Lung (tissue), 12 donors: Measurements from ENCODE around the gene ETS2. TPM values are rescaled to one million over a fixed set of nuclear protein-coding genes. Genes with fewer than 3 reads are reported as not detected.
A peak's percentile ranks its signal among the peaks of the same experiment; 100 is the strongest.

Experiments
- ATAC-seq: fragments of 200-7000 bp; cut with Tn5 transposase; one replicate; pipeline ENCODE4 v1.9.1; 2020; ENCODE audit warnings: moderate number of reproducible peaks; ENCODE audit not compliant: insufficient read depth, low FRiP score
- DNase-seq, 3 donors: peaks; one replicate each; pipeline ENCODE4 v3.0.0-alpha.2; 2013 to 2017
- H3K27ac ChIP-seq, 2 donors: one replicate each; pipeline ENCODE4 v1.5.1; 2013; ENCODE audit warnings: mild to moderate bottlenecking in 2 of 2, moderate library complexity in 2 of 2, control low read depth in 1 of 2, inconsistent platforms in 1 of 2, low read depth in 1 of 2, low read length in 1 of 2
- H3K27me3 ChIP-seq, 3 donors: one replicate each; pipeline ENCODE4 v1.5.1; 2013; ENCODE audit warnings: low read length in 2 of 3; ENCODE audit not compliant: control insufficient read depth in 3 of 3, insufficient read depth in 3 of 3
- H3K36me3 ChIP-seq, 4 donors: one replicate each; pipeline ENCODE4 v1.5.1; 2013; ENCODE audit warnings: low read length in 4 of 4, mild to moderate bottlenecking in 1 of 4, moderate library complexity in 1 of 4; ENCODE audit not compliant: control insufficient read depth in 4 of 4, insufficient read depth in 4 of 4
- H3K4me1 ChIP-seq, 5 donors: one replicate each; pipeline ENCODE4 v1.5.1; 2013; ENCODE audit warnings: low read length in 5 of 5, mild to moderate bottlenecking in 2 of 5, moderate library complexity in 1 of 5; ENCODE audit not compliant: control insufficient read depth in 5 of 5, insufficient read depth in 5 of 5
- H3K4me3 ChIP-seq: one replicate; pipeline ENCODE4 v1.5.1; 2013; ENCODE audit warnings: mild to moderate bottlenecking, control low read depth, moderate library complexity
- H3K9ac ChIP-seq, 2 donors: one replicate each; pipeline ENCODE4 v1.5.1; 2013; ENCODE audit warnings: low read length in 2 of 2, control low read depth in 1 of 2; ENCODE audit not compliant: insufficient read depth in 1 of 2
- H3K9me3 ChIP-seq, 4 donors: one replicate each; pipeline ENCODE4 v1.5.1; 2013; ENCODE audit warnings: low read length in 3 of 4, mild to moderate bottlenecking in 1 of 4, moderate library complexity in 1 of 4; ENCODE audit not compliant: control insufficient read depth in 4 of 4, insufficient read depth in 3 of 4
- WGBS, 2 donors: extraction: QIAGEN DNeasy Blood & Tissue Kit; methylation state at CpG; one replicate each; pipeline ENCODE4 v1.1.7; 2013; 5-methylcytosine and 5-hydroxymethylcytosine counted together
- polyA plus RNA-seq, 2 donors: library from polyadenylated mRNA; stranded (reverse); fragments of 200-250 nt; gene quantifications; one replicate each; pipeline ENCODE4 v1.2.1, GENCODE V29; 2013
- total RNA-seq, 2 donors: library from RNA; depleted of rRNA in 1 of 2; stranded (reverse); fragments of >200 nt in 1 of 2; gene quantifications; one replicate each; pipeline ENCODE4 v1.2.1, GENCODE V29; 2014 to 2021
- TF ChIP-seq, protein P1 (sequence below): IDR thresholded peaks from 2 replicates; pipeline ENCODE4 v1.5.1; 2012; ENCODE audit warnings: mild to moderate bottlenecking; ENCODE audit errors: control extremely low read depth, extremely low read depth
- donor health status: control.
- donor health status: control.
- donor health status: Bipolar disorder and iron deficiency.
- donor health status: healthy.
- donor health status: DM: yes; HTN: yes; CAD: no.

The ETS2 gene
- total and polyA plus RNA-seq, 4 donors, result 64.7 to 186 (median 158) TPM

DNA sequence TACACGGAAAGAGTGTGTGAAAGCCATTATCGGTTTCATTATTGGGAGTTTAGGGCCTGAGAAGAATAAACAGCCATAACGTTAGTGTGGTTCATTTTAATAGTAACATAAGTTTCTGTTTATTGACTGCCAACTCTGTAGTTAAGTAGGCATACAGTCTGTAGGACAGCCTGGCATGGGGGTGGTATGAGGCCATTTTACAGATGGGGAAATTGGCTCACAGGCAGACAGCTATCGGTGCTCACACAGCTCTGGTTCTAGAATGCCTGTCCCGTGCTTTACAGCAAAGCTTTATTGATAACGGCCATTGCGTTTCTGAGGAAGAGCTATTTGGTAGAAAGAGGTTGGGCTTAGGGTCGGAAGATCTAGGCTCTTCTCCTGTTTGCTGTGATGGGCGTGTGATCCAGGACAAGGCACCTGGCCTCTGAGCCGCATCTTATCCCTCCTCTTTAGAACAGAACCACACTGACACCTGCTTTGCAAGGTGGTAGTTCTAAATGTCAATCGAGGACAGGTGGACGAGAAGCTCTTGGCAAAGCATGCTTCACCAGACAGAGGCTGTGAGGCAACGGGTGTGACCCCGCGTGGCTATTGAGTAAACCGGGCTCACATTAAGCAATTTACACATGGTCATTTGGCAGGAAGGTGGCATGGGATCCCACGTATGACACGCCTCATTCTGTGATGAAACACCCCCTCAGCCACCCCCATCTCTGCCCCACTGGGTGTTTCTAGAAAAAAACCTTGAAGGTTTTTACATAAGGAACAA lies 14.9 kb downstream of the ETS2 start:
- DNase-seq (no peak), ATAC-seq (no peak)
- peaks cover 0 to 2% (median 0%) of the 10 kb centered on the region in 4 donors for H3K9me3 ChIP-seq
- peaks cover 3 to 58% (median 23%) of the 10 kb centered on the region in 5 donors for H3K4me1 ChIP-seq
- H3K27ac ChIP-seq, result peak overlapping the region in 1 of 2 donors; percentile 91
- no peak overlapping the region for H3K4me3 ChIP-seq
- H3K36me3 ChIP-seq, result peaks cover 57 to 80% (median 65%) of the 10 kb centered on the region in 4 donors
- 42 to 50% methylated on average over 18 of the region's 18 CpGs for WGBS, 2 donors
- no peak overlapping the region for H3K9ac ChIP-seq
- TF ChIP-seq, protein P1, sequence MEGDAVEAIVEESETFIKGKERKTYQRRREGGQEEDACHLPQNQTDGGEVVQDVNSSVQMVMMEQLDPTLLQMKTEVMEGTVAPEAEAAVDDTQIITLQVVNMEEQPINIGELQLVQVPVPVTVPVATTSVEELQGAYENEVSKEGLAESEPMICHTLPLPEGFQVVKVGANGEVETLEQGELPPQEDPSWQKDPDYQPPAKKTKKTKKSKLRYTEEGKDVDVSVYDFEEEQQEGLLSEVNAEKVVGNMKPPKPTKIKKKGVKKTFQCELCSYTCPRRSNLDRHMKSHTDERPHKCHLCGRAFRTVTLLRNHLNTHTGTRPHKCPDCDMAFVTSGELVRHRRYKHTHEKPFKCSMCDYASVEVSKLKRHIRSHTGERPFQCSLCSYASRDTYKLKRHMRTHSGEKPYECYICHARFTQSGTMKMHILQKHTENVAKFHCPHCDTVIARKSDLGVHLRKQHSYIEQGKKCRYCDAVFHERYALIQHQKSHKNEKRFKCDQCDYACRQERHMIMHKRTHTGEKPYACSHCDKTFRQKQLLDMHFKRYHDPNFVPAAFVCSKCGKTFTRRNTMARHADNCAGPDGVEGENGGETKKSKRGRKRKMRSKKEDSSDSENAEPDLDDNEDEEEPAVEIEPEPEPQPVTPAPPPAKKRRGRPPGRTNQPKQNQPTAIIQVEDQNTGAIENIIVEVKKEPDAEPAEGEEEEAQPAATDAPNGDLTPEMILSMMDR, result no peak
- no peaks in the 10 kb centered on the region for H3K27me3 ChIP-seq

DNA sequence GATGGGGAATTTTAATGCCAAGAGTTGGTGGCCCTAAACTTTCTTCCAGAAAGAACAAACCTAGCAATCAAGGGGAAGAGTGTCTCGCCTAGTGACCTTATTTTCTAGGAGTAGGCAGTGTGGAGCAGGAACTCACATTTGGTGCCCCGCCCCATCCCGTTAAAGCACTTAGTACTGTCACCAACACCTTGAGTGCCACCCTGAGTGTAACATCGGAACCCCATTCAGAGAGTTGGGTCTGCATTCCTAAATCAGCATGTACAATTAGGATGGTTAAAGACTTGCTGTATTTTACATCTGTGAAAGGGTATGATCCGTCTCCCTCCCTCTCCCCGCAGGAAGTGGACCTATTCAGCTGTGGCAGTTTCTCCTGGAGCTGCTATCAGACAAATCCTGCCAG lies 15.5 kb downstream of the ETS2 start:
- Histone ChIP-seq H3K9ac (no peak overlapping the region), H3K27ac (peak overlapping the region in 1 of 2 donors; percentile 91), H3K4me1 (peaks cover 3 to 58% (median 23%) of the 10 kb centered on the region in 5 donors), H3K4me3 (no peak overlapping the region), H3K36me3 (peaks cover 56 to 78% (median 64%) of the 10 kb centered on the region in 4 donors), H3K9me3 (peaks cover 0 to 2% (median under 1%) of the 10 kb centered on the region in 4 donors), H3K27me3 (no peaks in the 10 kb centered on the region)
- DNase-seq (no peak), ATAC-seq (no peak)
- TF ChIP-seq, protein P1, result no peak
- 56 to 59% methylated on average over 6 of the region's 6 CpGs for WGBS, 2 donors

DNA sequence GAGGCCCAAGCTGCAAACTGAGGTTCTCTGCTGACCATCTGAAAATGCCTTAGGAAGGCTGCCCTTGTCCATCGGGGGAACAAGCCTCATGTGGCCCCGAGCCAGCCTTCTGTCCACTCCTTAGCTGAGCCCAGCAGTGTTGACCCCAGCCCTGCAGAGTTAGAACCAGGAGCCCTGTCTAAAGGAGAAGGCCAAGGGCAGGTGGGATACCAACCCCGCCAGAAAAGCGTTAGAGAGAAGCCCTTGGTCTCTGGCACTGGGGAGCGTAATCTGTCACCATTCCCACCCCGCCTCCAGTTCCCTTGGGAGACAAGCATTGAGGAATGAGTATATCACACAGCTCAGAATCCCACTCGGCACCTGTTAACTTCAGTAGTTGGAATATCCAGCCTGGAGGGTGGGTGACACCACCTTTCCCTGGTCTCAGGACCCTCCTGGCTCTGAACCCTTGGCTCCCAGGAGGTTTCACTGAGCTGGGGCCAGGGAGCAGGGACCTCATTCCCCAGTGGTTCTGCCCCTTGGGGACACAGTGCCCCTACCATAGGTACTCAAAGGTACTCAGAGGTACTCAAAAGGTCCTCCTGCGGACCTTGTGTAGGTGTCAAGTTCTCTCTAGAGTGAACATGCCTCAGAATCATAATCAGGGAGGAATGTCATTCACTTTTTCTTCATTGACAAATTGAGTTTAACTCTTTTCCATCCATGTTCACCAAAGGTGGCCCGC lies 16.4 kb downstream of the ETS2 start:
- Histone ChIP-seq H3K4me1 (peaks cover 3 to 58% (median 23%) of the 10 kb centered on the region in 5 donors), H3K9me3 (peaks cover 0 to 4% (median 3%) of the 10 kb centered on the region in 4 donors), H3K4me3 (no peak overlapping the region), H3K36me3 (peaks cover 51 to 70% (median 56%) of the 10 kb centered on the region in 4 donors), H3K9ac (no peak overlapping the region), H3K27ac (peak overlapping the region; percentile 47 to 91), H3K27me3 (no peaks in the 10 kb centered on the region)
- DNase-seq (peak in 1 of 3 donors; percentile 35), ATAC-seq (peak; percentile 39)
- TF ChIP-seq, protein P1, result no peak
- 65 to 80% methylated on average over 9 of the region's 9 CpGs for WGBS, 2 donors
